Progenitor cell of endocrine pancreas (in vitro differentiated cells): ENCODE measurements around the gene GGT5. TPM values are rescaled to one million over a fixed set of nuclear protein-coding genes. Genes with fewer than 3 reads are reported as not detected.

ENCODE experiments used
- DNase-seq: peaks from one replicate; pipeline ENCODE4 v3.0.0; 2021; ENCODE audit warnings: low spot score; ENCODE audit not compliant: unreplicated experiment
- H3K27ac Mint-ChIP-seq: 2 replicates; pipeline ENCODE4 v1.8.0; 2021; ENCODE audit warnings: mild to moderate bottlenecking, moderate library complexity, mixed read lengths
- H3K27me3 Mint-ChIP-seq: 2 replicates; pipeline ENCODE4 v1.8.0; 2021; ENCODE audit warnings: mixed read lengths
- H3K36me3 Mint-ChIP-seq: 2 replicates; pipeline ENCODE4 v1.8.0; 2022; ENCODE audit warnings: mixed read lengths; ENCODE audit not compliant: insufficient read depth
- H3K4me1 Mint-ChIP-seq: 2 replicates; pipeline ENCODE4 v1.8.0; 2021; ENCODE audit warnings: low read depth, mixed read lengths
- H3K4me3 Mint-ChIP-seq: 2 replicates; pipeline ENCODE4 v1.8.0; 2021; ENCODE audit warnings: low read depth, mild to moderate bottlenecking, moderate library complexity, mixed read lengths
- H3K9me3 Mint-ChIP-seq: 2 replicates; pipeline ENCODE4 v1.8.0; 2021; ENCODE audit warnings: low read depth, mixed read lengths
- total RNA-seq: library from RNA; stranded (reverse); gene quantifications from 2 replicates; pipeline ENCODE4 v1.2.1, GENCODE V29; 2021
- TF ChIP-seq, protein P1 (sequence below): fragments of 200-600 bp; sonication (generic); IDR thresholded peaks from one replicate; pipeline ENCODE4 v1.5.0; 2021; ENCODE audit warnings: antibody characterized with exemption, mild to moderate bottlenecking; ENCODE audit not compliant: unreplicated experiment

The GGT5 gene
- total RNA-seq, 1 donor from 2014 or later, result not detected

DNA sequence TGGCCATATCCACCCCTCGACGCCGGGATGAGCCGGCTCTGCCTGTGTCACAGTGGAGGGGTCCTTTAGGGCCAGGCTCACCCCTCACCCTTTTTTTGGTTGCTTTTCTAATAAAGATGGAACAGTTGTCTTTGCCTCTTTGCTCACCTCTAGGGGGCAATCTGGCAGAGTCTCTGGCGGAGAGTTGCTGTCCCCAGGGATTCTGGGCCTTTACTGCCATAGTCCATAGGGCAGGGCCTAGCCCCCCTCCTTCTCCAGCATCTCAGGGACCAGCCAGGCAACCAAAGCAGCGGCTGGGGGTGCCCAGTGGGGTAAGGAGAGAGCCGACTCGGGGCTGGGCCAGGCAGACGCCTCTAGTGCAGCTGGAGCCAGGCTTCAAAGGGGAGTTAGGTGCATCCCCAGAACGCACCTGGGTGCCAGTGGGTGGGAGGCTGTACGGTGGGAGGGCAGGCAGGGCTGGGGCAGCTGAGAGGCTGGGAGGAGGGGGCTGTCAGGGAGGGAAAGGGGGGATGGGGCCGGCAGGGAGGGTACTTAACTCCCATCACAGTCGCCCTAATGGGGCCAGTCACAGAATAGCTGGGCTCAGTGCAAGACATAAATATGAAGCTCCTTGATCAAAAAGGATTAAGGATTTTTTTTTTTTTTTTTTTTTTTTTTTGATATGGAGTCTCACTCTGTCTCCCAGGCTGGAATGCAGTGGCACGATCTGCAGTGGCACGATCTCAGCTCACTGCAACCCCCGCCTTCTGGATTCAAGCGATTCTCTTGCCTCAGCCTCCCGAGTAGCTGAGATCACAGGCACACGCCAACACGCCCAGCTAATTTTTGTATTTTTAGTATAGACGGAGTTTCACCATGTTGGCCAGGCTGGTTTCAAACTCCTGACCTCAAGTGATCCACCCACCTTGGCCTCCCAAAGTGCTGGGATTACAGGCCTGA, 66.1 kb downstream of the GGT5 start:
- no peak overlapping the region for H3K4me3 Mint-ChIP-seq
- H3K9me3 Mint-ChIP-seq, result no peaks in the 10 kb centered on the region
- no peak for DNase-seq
- H3K27me3 Mint-ChIP-seq, result no peaks in the 10 kb centered on the region
- H3K27ac Mint-ChIP-seq, result no peak overlapping the region
- H3K4me1 Mint-ChIP-seq, result no peaks in the 10 kb centered on the region
- no peaks in the 10 kb centered on the region for H3K36me3 Mint-ChIP-seq
- TF ChIP-seq, protein P1, sequence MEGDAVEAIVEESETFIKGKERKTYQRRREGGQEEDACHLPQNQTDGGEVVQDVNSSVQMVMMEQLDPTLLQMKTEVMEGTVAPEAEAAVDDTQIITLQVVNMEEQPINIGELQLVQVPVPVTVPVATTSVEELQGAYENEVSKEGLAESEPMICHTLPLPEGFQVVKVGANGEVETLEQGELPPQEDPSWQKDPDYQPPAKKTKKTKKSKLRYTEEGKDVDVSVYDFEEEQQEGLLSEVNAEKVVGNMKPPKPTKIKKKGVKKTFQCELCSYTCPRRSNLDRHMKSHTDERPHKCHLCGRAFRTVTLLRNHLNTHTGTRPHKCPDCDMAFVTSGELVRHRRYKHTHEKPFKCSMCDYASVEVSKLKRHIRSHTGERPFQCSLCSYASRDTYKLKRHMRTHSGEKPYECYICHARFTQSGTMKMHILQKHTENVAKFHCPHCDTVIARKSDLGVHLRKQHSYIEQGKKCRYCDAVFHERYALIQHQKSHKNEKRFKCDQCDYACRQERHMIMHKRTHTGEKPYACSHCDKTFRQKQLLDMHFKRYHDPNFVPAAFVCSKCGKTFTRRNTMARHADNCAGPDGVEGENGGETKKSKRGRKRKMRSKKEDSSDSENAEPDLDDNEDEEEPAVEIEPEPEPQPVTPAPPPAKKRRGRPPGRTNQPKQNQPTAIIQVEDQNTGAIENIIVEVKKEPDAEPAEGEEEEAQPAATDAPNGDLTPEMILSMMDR, result peak; percentile 37

DNA sequence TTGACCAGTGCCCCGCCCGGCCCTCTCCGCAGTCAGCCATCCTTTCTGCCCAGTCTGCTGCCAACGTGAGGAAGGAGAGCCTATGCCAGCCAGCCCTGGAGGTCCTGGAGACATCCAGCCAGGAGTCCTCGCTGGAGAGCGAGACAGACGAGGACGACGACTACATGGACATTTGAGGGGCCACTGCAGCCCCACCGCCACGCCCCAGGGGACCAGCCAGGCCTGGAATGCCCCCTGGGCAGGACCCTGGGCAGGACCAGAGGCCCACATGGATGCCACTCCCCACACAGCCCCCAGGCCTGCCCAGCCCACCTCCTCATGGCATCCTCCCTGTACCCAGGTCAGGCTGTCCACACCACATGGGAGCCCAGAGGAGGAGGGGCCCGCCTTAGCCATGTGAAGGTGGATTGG, 66.9 kb downstream of the GGT5 start:
- no peak overlapping the region for H3K27ac Mint-ChIP-seq
- no peaks in the 10 kb centered on the region for H3K4me1 Mint-ChIP-seq
- no peaks in the 10 kb centered on the region for H3K27me3 Mint-ChIP-seq
- no peak overlapping the region for H3K4me3 Mint-ChIP-seq
- H3K36me3 Mint-ChIP-seq, result peaks cover 1% of the 10 kb centered on the region
- TF ChIP-seq, protein P1, result no peak
- DNase-seq, result no peak
- H3K9me3 Mint-ChIP-seq, result no peaks in the 10 kb centered on the region

DNA sequence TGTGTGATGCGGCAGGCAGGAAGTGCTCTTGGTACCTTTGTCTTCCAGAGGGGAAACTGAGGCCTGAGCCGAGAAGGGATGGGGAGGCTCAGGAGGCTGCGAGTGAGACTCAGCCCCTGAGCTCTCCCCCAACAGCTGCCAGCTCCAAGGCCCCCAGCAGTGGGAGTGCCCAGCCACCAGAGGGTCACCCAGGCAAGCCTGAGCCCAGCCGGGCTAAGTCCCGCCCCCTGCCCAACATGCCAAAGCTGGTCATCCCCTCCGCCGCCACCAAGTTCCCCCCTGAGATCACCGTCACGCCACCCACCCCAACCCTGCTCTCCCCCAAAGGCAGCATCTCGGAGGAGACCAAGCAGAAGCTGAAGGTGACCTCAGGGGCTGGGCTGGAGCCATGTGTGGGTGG, 67.4 kb downstream of the GGT5 start:
- H3K4me3 Mint-ChIP-seq, result no peak overlapping the region
- no peak for DNase-seq
- H3K4me1 Mint-ChIP-seq, result no peaks in the 10 kb centered on the region
- H3K27me3 Mint-ChIP-seq, result no peaks in the 10 kb centered on the region
- H3K36me3 Mint-ChIP-seq, result peaks cover 1% of the 10 kb centered on the region
- no peaks in the 10 kb centered on the region for H3K9me3 Mint-ChIP-seq
- TF ChIP-seq, protein P1, result no peak
- H3K27ac Mint-ChIP-seq, result no peak overlapping the region

DNA sequence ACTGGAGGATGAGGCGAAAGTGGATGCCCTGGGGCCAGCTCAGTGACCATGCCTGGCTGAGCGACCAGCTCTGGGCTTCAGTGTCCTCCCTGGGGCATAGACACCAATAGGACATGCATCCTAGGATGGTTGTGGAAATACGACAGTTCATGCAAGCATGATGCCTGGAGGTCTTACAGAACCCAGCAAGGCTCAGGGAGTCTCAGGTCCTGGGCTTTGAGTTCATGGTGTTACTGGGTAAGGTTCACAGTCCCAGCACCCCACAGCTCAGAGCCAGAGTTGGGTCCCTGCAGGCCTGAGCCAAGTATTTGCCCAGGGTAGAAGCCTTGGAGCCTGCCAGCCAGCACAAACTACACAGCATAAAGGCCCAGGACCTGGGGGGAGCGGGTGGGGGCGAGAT, 67.8 kb downstream of the GGT5 start:
- no peaks in the 10 kb centered on the region for H3K4me1 Mint-ChIP-seq
- no peaks in the 10 kb centered on the region for H3K27me3 Mint-ChIP-seq
- H3K36me3 Mint-ChIP-seq, result peaks cover 1% of the 10 kb centered on the region
- H3K4me3 Mint-ChIP-seq, result no peak overlapping the region
- no peak for DNase-seq
- TF ChIP-seq, protein P1, result no peak
- no peaks in the 10 kb centered on the region for H3K9me3 Mint-ChIP-seq
- H3K27ac Mint-ChIP-seq, result no peak overlapping the region

DNA sequence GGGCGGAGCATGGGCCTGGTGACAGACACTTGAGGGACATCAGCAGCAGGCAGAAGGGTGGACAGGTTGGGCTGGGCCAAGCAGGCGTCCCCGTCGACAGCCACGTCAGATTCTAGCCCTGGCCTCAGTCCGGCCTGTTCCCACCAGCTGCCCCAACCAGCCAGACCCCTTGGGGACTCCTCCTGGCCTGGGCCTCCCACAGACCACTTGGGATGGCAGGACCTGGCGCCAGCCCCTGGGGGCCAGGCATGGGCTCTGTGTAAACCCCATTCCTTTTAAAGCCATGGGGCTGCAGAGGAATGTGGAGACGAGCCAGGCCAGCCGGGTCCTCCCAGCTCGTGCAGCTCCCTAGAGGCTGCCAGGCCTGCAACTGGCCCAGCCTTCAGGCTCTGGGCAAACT, 68.3 kb downstream of the GGT5 start:
- peaks cover 1% of the 10 kb centered on the region for H3K36me3 Mint-ChIP-seq
- no peaks in the 10 kb centered on the region for H3K9me3 Mint-ChIP-seq
- no peak overlapping the region for H3K27ac Mint-ChIP-seq
- no peaks in the 10 kb centered on the region for H3K27me3 Mint-ChIP-seq
- H3K4me1 Mint-ChIP-seq, result no peaks in the 10 kb centered on the region
- TF ChIP-seq, protein P1, result no peak
- no peak for DNase-seq
- no peak overlapping the region for H3K4me3 Mint-ChIP-seq
